ENCODE measurements around the gene THBS3. TPM values are rescaled to one million over a fixed set of nuclear protein-coding genes. Genes with fewer than 3 reads are reported as not detected.

Gene THBS3
- total and polyA plus RNA-seq, 9 of the 15 experiments (the other 6 are each of a cell fraction or from before 2014, with no cell fraction given), result 0.59 to 8.3 (median 3.2) TPM

GRCh38 chr1:155244368-155245162 lies 36.9 kb upstream of the THBS3 start (continued):
- TF ChIP-seq MEIS2 (IDR thresholded peaks at IDR 0.05; ENCODE audit: partially characterized antibody) (peak; percentile 70), POLR2B (IDR thresholded peaks at IDR 0.05; ENCODE audit: low read depth, partially characterized antibody) (peak; percentile 78), ZNF609 (CRISPR knock-in tag; IDR thresholded peaks at IDR 0.05; ENCODE audit: borderline replicate concordance) (peak; percentile 99), E2F8 (IDR thresholded peaks at IDR 0.05; ENCODE audit: low read depth, partially characterized antibody) (peak; percentile 100), ZNF551 (CRISPR knock-in tag; IDR thresholded peaks at IDR 0.05) (no peak), THRB (CRISPR knock-in tag; conservative IDR thresholded peaks at IDR 0.05) (peak; percentile 96), ZNF140 (CRISPR knock-in tag; IDR thresholded peaks at IDR 0.05) (no peak), CSDE1 (IDR thresholded peaks at IDR 0.05) (no peak), SAFB (IDR thresholded peaks at IDR 0.05; ENCODE audit: borderline replicate concordance, low read depth, low read length) (no peak), BRF1 (IDR thresholded peaks at IDR 0.05; ENCODE audit: borderline replicate concordance, extremely low read depth, insufficient read length) (no peak), ARHGAP35 (IDR thresholded peaks at IDR 0.05; ENCODE audit: partially characterized antibody) (peak; percentile 72), SREBF2 (CRISPR knock-in tag; IDR thresholded peaks at IDR 0.05) (no peak), ZNF766 (CRISPR knock-in tag; conservative IDR thresholded peaks at IDR 0.05) (peak; percentile 81), MYC (IDR thresholded peaks at IDR 0.05; ENCODE audit: low read depth, low read length) (peak; percentile 94), MYC (CRISPR knock-in tag; IDR thresholded peaks at IDR 0.05; ENCODE audit: borderline replicate concordance, low read depth) (no peak; the same call in 1 of the 2 replicates), FOXM1 (IDR thresholded peaks at IDR 0.05; ENCODE audit: low read depth) (peak; percentile 96), FOXM1 (CRISPR knock-in tag; IDR thresholded peaks at IDR 0.05; ENCODE audit: low read depth) (peak; percentile 92), ZNF695 (CRISPR knock-in tag; IDR thresholded peaks at IDR 0.05) (no peak)
